GM12878 (cell line): ENCODE results near the gene SOCS6.

Experiments
- EGR1 ChIP-seq, 2 experiments: IDR thresholded peaks; 1 replicate in 1 of 2; 2 replicates in 1 of 2; pipeline ENCODE4 v1.6.1; 2011 to 2012; ENCODE audit warnings: low read depth in 2 of 2, low read length in 2 of 2, borderline replicate concordance in 1 of 2, mild to moderate bottlenecking in 1 of 2, moderate library complexity in 1 of 2
- EZH2 ChIP-seq: IDR thresholded peaks from 2 replicates; pipeline ENCODE4 v1.6.1; 2012; ENCODE audit warnings: low read depth, mild to moderate bottlenecking, control low read depth, inconsistent platforms, low read length, borderline replicate concordance; ENCODE audit not compliant: control insufficient read depth
- POLR2A ChIP-seq: IDR thresholded peaks from 2 replicates; pipeline ENCODE4 v1.6.1; 2011; ENCODE audit warnings: low read depth, mild to moderate bottlenecking, low read length

- TF ChIP-seq EGR1 (IDR thresholded peaks at IDR 0.05; ENCODE audit: borderline replicate concordance in 1 of 2, low read depth in 2 of 2, low read length in 2 of 2) (no peak), POLR2A (no peak), EZH2 (no peak)
Observed at GRCh38 chr18:70295192-70296188, 6.6 kb downstream of the SOCS6 start.
